Glomerular visceral epithelial cell (primary cell): ENCODE data around the gene SLC9A9.

ENCODE experiments used
- DNase-seq: peaks from one replicate; pipeline ENCODE4 v3.0.0-alpha.2; 2016; ENCODE audit errors: extremely low spot score

SLC9A9 gene

DNA sequence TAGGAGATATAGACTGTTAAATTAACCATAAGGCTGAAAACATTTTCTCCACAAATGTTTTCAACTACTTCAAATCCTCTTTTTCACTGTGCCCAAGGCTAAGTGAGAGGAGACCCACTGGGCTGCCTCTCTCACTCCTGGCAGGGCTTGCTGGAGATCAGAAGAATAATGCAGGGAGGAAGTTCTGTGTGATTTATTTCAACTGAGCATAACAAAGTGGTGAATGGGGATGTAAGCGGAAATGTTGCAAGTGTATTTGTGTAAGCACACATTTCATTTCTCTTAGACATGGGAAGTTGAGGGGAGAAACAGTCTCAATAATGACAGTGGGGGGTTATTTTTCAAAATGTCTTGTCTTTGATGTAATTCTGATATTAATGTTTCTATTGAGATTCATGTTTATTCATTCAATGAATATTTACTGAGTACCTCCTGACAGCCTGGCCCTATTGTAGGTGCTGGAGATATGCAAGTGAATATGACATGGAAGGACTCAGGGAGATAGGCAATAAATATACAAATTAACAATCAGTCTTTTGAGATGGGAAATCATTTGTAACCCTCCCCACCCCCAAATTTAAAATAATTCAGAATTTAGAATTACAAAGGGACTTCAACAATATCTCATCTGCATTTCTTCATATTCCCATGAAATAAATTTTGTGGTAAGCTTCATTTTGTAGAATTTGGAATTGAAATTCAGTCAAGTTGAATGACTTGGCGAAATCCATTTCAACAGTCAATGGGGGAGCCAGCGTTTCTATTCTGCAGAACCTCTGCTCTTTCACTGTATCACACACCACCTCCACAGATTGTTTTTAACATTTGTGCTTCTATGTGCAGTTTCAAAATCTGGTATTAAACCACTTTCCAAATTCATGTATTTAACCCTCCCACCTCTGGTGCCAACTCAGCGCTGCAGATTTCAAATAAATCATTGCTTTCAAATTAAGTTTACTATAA, 247.2 kb downstream of the SLC9A9 start:
- no peak for DNase-seq

DNA sequence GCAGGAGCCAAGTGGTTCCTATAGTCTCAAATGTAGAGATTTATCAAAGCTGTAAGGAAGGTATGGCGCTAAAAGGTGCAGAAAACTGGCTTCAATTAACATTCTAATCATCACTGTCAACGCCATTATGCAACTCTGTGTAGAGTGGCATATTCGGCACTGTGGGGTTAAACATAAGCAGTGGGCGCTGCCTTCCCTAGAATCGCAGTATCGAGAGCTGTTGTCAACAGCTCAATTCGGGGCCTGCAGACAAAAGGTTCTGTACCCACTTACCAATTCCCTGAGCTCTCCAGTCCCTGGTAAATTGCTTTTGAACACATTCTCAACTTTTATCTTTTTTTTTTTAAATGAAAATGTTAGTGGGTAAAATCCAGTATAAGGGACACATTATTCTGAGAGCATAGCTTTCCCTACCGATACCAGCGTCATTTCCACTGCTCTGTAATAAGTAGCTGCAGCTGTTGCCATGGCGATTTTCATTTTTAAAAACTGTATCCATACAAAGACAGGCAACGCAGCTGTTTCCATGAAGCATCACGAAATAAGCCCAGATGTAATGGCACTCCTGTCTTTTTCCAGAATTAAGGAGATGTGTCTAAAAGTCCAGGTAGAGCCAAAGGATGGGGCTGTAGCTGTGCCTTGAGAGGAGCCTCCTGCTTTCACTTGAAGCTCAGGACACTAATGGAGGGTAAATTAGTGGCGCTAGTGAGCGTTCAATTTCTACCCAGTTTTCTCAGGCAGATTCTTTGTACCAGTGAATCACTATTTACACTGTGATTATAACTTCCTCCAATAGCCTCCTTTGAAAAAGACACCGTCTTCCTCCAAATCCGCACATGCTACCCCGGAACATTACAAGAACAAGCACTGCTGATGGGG, 250.3 kb downstream of the SLC9A9 start:
- no peak for DNase-seq

DNA sequence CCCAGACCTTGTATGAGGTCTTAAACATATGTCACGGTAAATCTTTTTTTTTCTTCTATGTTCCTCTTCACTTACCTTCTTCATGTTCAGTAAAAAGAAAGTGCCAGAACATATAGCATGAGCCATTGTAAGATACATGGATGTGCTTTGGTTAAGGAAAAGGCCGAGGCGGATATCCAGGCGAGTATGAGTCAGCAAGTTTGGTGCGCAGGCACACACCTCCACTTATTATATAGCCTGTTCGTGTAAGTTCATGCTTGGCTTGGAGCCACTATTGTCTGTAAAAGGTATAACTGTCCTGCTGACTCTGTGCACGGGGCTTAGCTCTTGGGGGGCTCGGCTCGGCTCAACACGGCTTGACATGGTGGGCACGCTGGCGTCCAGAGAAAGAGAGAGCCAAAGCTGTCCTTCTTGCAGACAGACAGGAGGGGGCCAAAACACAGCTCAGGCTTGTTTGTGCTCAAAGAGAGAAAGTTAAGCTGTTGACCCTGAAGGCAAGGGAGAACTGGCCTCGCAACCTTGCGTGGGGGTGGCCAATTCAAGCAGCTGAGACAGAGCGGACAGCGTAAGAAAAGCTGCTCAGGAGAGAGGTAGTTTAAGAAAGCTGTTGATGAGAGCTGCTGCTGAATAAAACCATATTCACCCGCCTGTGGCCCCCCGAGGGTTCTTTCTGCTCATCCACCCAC, 251.2 kb downstream of the SLC9A9 start:
- no peak for DNase-seq

DNA sequence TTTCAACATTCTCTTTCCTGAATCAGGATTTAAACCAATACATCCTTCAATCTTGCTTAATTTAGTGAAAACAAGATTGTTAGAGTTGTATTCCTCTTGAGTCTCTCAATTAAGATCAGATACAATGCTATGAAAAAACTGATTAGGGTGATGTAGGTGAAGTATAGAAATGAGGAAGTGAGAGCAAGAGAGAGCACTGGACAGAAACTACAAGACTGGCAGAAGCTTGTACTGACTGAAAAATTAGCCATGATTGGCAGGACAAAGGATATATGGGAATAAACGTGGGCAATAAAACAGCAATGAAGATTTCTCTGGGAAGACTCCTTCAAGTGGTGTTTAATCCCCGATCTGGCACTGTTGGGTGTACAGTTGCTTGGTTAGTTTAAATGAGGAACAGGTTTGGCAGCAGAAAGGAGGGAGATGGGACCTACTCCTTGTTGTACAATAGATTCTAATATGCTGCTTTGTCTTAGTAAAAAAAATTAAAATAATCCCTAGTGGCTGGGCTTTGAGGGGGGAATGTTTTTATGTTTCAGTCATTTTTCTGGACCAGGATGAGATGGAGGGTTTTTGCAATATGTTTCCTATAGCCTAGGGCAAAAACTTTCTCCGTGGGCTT, 252.7 kb downstream of the SLC9A9 start:
- DNase-seq = no peak

DNA sequence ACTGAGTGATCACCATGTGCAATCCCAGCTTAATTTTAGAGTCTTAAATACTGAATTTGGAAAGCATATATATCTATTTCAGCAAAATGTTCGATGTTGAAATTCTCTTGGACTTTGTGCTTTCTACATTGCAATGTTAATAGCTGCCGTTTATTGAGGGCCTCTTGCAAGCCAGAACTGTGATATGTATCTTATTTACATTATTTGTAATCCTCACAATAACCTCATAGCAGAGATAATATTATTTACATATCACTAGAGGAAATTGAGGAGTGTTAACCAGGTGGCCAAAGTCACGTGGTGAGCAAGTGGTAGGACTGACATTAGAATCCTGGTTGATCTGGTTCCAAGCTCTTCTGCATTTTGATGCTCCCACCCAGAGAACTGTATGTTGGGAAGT, 254.1 kb downstream of the SLC9A9 start:
- DNase-seq = no peak

DNA sequence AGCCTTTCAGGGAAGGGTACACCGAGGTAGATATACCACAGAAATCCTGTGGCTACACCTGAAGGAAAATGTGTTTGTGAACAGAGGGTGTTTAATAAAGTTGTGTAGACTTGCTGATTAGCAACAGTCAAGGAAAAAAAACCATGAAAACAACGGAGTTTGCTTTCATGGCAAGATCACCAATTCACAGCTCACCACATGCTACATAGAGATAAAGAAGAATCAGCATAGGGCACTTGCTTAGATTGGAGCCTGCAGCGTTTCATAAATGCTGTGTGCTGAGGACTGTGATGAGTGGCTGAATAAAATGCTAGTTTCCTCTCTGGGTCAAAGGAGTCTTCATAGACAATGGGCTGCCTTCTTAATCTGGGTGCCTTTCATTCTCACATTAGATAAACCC, 257.6 kb downstream of the SLC9A9 start:
- DNase-seq = no peak

DNA sequence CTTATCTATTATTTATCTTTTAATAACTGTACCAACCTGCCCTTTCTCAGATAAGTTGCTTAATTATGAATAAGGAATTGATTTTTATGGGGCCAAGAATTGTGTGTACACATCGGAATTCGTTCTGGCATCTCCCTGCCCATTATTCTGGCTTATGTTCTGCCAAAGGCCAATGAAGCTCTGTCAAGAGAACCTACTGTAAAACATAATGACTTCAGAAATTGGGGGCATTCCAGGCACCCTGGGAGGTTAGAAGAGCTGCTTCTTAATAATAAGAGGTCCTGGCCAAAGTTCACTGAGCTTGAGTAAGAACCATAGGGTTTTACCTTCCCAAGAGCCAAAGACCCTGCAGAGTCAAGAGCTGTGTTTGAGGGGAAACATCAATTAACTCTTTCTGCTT, 261.7 kb downstream of the SLC9A9 start:
- no peak for DNase-seq

DNA sequence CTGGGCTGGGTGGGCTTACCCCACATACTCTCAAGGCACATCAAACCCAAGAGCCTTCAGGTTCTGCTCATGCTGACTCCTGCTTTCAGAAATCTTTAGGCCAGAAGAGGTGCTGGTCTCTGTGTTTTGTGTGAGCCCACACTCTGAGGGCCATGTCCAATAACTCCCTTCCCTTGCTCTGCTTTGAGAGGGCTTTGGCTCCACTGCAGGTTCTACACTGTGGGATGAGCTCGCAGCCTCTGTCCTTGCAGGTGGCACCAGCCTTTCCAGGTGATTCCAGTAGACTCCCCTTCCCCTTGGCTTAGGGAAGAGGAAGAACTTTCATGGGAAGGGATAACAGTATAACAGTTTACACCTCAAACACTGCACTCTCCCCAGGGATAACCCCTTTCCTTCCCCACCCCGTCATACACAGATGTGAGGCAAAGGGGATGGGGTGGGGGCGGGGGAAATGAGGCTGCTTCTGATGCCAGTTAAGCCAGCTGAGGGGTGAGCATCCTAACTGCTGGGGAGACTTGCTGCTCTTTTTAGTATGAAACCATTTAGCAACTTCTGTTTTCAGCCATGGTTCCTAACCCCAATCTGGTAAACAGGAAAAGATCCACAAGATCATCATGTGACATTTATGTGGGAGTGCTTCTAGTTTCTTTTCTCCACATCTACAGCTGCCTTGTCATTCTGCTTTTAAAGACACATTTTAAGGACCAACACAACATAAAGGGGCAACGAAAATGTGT, 262.4 kb downstream of the SLC9A9 start:
- DNase-seq = no peak

DNA sequence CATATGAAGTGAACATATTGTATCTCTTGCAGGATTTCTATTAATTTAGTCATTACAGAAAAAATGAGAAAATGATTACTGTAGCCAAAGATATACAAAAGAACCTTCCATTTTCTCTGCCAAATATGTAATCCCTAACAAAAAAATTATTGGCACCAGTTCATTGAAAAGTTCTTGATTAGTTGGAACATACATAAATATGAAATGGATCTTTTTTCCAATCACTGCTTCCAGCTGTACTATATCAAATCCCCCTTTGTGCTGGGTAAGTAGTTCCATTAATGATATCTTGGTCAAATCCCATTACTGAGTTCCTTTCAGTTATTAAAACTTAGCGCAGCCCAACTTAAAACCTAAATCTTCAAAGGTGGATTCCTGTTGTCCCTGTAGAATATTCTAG, 263.8 kb downstream of the SLC9A9 start:
- DNase-seq = no peak

DNA sequence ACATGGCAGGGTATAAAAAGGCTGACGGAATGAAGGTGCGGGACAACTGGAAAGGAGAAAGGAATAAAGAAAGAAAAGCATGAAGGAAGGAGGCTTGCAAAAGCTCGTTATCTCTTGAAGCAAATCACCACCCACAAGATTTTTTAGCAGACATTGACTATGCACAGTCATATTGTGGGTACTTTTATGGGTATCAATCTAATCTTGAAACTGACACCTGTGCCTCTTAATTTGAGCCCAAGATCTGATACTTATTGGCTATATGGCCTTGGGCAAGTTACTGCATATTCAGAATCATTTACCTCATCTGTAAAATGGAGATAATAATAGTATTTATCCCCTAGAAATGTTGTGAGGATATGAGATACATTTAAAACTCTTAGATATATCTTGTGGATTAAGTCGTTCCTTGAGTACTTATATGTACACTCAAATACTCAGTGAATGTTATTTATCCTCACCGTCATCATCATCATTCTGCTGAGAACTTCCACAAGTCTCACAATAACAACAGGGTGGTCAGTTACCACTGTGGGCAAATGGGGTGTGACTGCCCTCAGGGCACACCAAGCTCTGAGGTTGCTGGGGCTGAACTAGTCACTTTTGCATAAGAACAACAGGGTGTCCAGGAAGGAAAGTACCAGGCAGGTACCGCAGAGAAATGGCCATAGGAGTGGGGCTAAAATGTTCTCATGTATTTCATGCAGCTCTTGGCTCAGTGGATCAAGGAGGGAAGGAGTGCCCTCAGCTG, 266.1 kb downstream of the SLC9A9 start:
- DNase-seq = no peak

DNA sequence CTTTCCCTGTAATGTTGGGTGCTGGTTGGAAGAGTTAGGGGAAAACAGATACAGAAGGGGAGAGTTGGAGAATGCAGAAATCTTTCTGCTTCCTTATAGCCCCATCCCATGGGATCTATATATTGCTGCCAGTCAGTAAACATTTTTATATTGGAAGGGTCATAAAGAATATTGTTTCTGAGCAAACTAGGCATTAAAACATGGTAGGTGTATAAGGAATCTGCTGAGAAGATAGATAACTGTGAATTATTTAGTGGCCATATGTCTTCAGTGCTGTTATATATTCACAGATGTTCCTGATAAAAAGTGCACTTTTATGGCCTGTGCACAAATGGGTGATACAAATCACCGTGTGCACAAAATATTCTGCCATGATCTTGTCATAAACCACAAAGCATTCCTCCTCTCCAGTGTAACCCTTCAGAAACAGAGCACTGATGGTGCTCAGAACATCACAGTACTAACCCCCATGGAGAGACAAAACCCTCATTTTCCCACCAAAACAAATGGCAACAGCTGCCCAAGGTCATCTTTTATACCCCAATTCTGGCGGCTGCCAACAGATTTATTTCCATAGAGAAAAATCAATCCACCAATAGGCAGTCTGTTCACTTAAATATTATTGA, 269.3 kb downstream of the SLC9A9 start:
- no peak for DNase-seq

DNA sequence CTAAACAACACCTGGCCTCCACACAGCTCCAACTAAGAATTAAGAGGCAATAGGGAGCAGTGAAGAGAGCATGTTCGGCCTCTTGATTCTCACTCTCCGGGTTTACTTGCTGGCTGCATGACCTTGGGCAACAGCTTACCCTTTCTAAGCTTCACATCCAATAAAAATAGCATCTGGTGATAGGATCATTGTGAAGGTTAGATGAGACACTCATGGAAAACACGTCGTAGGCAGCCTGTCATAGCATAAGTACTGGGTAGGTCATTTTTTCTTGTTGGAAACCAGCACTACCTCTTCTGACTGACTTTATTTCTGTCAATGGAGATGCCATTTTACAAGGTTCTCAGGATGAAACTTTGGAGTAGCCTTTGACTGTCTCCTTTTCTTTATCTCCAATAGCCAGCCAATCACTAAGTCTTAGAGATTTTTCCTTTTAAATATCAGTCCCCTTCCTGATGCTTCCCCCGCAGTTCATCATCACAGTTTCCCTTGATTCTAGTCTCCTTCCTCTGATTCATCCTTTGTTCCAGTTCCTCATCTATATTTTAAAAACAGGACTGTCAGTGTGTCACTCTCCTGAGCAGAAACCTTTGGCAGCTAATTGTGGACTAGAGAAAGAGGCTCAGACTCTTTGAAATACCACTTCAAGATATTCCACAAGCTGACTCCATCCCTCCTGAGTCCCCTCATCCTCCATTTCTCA, 271.5 kb downstream of the SLC9A9 start:
- DNase-seq = no peak

DNA sequence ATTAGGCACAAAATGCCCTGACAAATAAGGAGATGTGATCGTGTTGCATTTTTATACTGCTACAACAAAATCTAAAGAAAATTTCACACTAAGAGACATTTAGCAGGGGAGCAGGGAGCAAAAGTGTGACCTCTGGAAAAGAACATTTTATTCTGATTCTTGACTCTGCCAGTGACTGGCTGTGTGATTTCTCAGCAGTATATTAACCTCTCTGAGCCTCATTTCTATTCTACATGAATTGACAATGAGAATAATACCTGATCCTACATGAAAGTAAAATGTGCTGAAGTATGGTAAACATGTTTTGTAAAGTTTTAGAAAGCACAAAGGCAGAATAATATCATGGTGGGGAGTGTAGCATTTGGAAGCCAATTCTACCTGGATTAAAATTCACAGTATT, 273.3 kb downstream of the SLC9A9 start:
- DNase-seq = no peak

DNA sequence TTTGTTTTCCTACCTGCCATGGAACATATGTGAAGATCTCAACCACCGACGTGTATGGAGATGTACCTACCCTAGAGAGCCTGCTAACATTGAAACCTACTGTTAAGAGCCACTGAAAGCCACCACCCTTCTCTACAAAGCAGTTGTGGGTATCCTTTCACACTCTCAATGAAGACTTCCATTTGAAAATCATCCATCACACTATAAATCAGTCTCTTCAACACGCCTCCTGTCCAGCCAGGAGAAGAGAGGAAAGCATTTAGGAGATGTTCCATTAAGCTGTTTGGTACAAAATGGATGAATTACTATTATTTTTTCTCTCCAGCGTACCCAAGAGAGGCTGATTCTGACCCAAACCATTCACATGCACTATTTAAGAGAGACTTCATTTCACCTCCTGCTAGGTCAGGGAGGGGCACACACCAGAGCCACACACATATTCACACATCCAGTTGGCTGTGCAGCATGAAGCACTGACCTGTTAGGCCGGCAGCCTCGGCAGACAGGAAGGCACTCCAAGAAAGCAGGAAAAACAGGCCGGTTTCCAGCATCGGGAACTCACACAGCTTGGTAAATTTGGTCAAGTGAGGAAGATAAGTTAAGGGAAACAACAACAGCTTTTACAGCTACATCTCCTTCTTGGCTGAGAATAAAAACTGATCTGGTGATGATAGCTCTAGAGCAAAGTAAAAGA, 274.5 kb downstream of the SLC9A9 start:
- DNase-seq = no peak

DNA sequence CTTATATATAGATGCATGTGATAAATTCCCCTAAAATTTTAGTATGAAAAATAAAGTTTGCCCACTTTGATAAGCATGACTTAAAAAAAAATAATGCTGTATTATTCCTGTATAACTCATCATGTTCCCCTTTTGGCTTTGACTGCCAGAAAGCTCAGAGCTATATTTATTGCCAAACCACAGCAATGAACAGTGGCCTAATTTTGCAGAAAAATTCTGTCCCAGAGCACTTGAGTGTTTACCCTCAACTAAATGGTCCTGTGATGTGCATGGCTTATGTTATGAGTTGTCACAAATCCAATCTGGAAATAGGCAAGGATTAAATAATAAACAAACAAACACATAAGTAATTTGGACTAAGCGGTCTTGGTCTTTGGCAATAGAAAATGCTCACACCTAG, 276.7 kb downstream of the SLC9A9 start:
- no peak for DNase-seq

DNA sequence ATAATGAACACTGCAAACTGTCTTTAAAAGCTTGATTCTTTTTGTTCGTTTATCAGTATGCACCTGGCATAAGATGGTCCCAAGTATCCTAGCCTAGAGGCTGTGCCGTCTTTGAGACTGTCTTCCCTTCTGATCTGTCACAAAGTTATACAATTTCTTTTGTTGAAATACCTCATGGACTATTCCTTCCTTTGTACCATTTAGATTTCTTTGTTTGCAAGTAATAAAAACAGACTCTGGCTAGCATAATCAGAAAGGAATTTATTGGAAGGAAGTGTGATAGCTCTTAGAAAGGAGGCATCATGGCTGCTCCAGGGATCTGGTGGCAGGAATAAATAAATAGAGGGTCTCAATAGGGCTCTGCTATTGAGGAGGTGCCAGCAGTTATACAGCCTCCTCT, 280.4 kb downstream of the SLC9A9 start:
- DNase-seq = no peak

DNA sequence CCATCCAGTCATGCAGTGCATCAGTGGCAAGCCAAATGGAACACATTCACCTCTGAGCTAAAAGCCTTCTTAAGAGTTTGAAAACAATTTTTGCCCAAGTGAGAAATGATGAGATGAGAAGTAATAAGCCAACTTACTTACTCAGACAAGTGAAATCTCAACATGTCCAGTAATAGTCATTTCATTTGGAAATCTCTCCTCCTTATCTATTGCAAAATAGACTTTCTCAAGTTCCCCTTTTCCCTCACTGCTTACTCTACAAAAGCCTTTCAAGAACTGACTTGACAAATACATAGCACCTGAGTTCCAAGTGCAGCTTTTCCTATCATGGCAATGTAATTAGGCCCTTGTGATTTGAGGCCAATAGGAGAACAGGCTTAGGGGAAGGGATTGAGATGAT, 282.3 kb downstream of the SLC9A9 start:
- DNase-seq = no peak

DNA sequence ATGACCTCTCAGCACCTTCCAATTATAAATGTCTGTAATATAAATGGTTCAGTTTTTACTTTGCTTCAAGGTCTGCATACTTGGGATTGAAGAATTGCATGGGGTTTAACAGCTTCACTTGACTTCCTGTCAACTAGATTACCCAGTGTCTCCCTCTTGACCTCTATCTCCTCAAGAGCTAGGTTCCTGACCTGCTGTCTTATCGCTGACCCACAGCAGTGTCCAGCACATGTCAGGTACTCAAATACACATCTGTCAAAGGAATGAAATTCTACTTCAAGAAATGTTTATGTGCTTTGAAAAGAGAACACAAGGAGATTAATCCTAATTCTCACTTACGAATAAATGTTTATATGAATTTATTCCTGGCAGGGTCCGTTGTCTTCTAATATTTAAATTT, 284.5 kb downstream of the SLC9A9 start:
- no peak for DNase-seq

DNA sequence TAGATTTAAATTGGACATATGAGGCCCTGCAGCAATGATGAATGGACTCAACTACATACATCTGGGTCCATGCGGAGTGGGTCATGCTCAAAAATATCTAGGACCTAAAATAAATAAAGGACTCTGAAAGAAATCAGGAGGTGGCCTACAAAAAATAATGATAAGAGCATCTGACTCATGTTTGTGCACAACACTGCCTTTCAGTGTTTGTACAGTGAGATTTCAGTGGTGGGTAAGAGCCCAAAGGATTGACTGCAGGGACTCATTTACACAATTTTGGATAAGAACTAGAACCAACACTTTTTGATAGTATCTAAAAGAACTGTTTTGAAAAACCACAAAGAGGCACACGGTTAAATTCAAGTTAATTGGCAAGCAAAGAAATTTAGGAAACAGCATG, 285.5 kb downstream of the SLC9A9 start:
- no peak for DNase-seq
